Neural progenitor cell (in vitro differentiated cells): ENCODE data around the gene FGFRL1. TPM values are rescaled to one million over a fixed set of nuclear protein-coding genes. Genes with fewer than 3 reads are reported as not detected.

Experiments
- DNase-seq: peaks from one replicate; pipeline ENCODE4 v3.0.0-alpha.2; 2016; ENCODE audit warnings: low spot score
- H2AFZ ChIP-seq: fragments of 200-600 bp; sonication (generic); replicated peaks from 2 replicates; pipeline ENCODE4 v1.6.1; 2016; ENCODE audit warnings: antibody characterized with exemption
- H3F3A ChIP-seq: fragments of 200-600 bp; sonication (generic); 2 replicates; pipeline ENCODE4 v1.6.1; 2016; ENCODE audit warnings: antibody characterized with exemption, low read depth
- H3K27ac ChIP-seq: fragments of 200-600 bp; sonication (generic); 2 replicates; pipeline ENCODE4 v1.5.1; 2016; ENCODE audit warnings: mild to moderate bottlenecking
- H3K27me3 ChIP-seq: fragments of 200-600 bp; sonication (generic); 2 replicates; pipeline ENCODE4 v1.6.1; 2016; ENCODE audit warnings: mild to moderate bottlenecking, moderate library complexity
- H3K36me3 ChIP-seq: fragments of 200-600 bp; sonication (generic); 2 replicates; pipeline ENCODE4 v1.5.1; 2016
- H3K4me1 ChIP-seq: fragments of 200-600 bp; sonication (generic); 2 replicates; pipeline ENCODE4 v1.6.1; 2016; ENCODE audit warnings: mixed run types
- H3K4me2 ChIP-seq: fragments of 200-600 bp; sonication (generic); 2 replicates; pipeline ENCODE4 v1.6.1; 2016
- H3K4me3 ChIP-seq: fragments of 200-600 bp; sonication (generic); 2 replicates; pipeline ENCODE4 v1.5.1; 2016
- H3K79me2 ChIP-seq: fragments of 200-600 bp; sonication (generic); 2 replicates; pipeline ENCODE4 v1.6.1; 2016; ENCODE audit warnings: low read depth
- H3K9ac ChIP-seq: fragments of 200-600 bp; sonication (generic); 2 replicates; pipeline ENCODE4 v1.6.1; 2016
- H3K9me3 ChIP-seq: fragments of 200-600 bp; sonication (generic); 2 replicates; pipeline ENCODE4 v1.5.1; 2016; ENCODE audit warnings: low read depth
- H4K20me1 ChIP-seq: fragments of 200-600 bp; sonication (generic); 2 replicates; pipeline ENCODE4 v1.6.1; 2016; ENCODE audit warnings: low read depth
- H3K27ac Mint-ChIP-seq: 3 replicates; pipeline ENCODE4 v1.8.0; 2021; ENCODE audit warnings: mixed read lengths
- H3K27me3 Mint-ChIP-seq: 2 replicates; pipeline ENCODE4 v1.8.0; 2022; ENCODE audit warnings: low read depth, mild to moderate bottlenecking, inconsistent platforms, moderate library complexity, mixed read lengths; ENCODE audit not compliant: insufficient read depth
- H3K36me3 Mint-ChIP-seq: 3 replicates; pipeline ENCODE4 v1.8.0; 2021; ENCODE audit warnings: mixed read lengths
- H3K4me1 Mint-ChIP-seq: 3 replicates; pipeline ENCODE4 v1.8.0; 2021; ENCODE audit warnings: mixed read lengths
- H3K4me3 Mint-ChIP-seq: 3 replicates; pipeline ENCODE4 v1.8.0; 2021; ENCODE audit warnings: mild to moderate bottlenecking, moderate library complexity, mixed read lengths
- H3K9me3 Mint-ChIP-seq: 3 replicates; pipeline ENCODE4 v1.8.0; 2020; ENCODE audit warnings: mixed read lengths
- EZH2 ChIP-seq: fragments of 200-600 bp; sonication (generic); IDR thresholded peaks from 2 replicates; pipeline ENCODE4 v1.6.1; 2017; ENCODE audit warnings: antibody characterized with exemption, mild to moderate bottlenecking, moderate library complexity
- EZH2phosphoT487 ChIP-seq: fragments of 200-600 bp; sonication (generic); IDR thresholded peaks from 2 replicates; pipeline ENCODE4 v1.6.1; 2017; ENCODE audit warnings: antibody characterized with exemption
- total RNA-seq: library from RNA; depleted of rRNA; stranded (reverse); fragments of >200 nt; gene quantifications from 2 replicates; pipeline ENCODE4 v1.2.3, GENCODE V29; 2015; ENCODE audit warnings: low replicate concordance
- TF ChIP-seq, protein P1 (sequence below): fragments of 200-600 bp; sonication (generic); IDR thresholded peaks from 2 replicates; pipeline ENCODE4 v1.5.1; 2017; ENCODE audit warnings: antibody characterized with exemption, mild to moderate bottlenecking

Gene FGFRL1
- total RNA-seq, 1 donor from 2014 or later: 9.6 TPM

DNA sequence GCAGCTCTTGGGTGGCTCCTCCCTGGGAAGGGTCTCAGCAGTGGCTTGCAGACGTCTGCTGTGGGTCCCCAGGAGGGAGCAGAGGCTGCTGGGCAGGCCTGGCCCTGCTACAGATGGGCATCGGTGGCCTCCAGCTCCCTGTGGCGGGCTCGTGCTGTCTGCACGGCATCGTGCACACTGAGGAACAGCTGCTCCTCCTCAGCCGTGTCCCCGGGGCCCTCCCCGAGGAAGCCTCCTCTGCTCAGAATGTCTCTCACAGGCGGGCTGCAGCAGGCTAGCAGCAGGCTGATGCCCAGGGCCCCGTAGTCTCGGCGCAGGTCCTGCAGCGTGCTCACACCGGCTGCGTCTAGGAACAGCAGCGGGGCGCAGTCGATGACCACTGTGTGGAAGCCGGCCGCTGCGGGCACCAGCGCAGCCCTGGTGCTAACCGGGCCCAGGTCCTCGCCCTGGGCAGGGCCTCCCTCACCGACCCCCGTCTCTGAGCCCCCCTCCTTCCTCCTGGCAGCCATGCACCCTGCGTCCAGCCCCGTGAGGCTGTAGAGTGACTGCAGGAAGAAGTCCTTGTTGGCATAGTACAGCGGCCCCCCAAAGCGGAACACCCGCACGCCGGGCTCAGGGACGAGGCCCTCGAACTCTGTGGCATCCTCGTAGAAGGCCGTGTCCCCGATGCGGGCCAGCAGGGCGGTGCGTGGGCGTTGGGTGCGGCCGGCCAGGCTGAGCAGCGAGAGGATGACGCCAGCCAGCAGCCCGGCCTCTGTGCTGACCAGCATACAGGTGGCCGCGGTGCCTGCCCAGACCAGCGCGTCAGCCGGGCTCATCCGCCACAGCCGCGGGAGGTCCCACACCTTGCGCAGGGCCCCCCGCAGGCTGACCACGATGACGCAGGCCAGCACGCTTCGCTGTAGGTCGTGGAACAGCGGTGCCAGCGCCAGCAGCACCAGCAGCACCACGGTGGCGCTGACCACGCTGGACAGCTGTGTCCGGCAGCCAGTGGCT is 22.4 kb upstream of the FGFRL1 start:
- Mint-ChIP-seq H3K27me3 (peaks cover 17% of the 10 kb centered on the region), H3K9me3 (no peaks in the 10 kb centered on the region), H3K4me3 (no peak overlapping the region), H3K4me1 (peaks cover 13% of the 10 kb centered on the region), H3K27ac (no peak overlapping the region), H3K36me3 (no peaks in the 10 kb centered on the region)
- no peaks in the 10 kb centered on the region for H3K9me3 ChIP-seq
- no peak overlapping the region for H3K27ac ChIP-seq
- no peaks in the 10 kb centered on the region for H4K20me1 ChIP-seq
- no peak overlapping the region for H3K9ac ChIP-seq
- no peak overlapping the region for H3K4me2 ChIP-seq
- TF ChIP-seq, protein P1, sequence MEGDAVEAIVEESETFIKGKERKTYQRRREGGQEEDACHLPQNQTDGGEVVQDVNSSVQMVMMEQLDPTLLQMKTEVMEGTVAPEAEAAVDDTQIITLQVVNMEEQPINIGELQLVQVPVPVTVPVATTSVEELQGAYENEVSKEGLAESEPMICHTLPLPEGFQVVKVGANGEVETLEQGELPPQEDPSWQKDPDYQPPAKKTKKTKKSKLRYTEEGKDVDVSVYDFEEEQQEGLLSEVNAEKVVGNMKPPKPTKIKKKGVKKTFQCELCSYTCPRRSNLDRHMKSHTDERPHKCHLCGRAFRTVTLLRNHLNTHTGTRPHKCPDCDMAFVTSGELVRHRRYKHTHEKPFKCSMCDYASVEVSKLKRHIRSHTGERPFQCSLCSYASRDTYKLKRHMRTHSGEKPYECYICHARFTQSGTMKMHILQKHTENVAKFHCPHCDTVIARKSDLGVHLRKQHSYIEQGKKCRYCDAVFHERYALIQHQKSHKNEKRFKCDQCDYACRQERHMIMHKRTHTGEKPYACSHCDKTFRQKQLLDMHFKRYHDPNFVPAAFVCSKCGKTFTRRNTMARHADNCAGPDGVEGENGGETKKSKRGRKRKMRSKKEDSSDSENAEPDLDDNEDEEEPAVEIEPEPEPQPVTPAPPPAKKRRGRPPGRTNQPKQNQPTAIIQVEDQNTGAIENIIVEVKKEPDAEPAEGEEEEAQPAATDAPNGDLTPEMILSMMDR: no peak
- TF ChIP-seq EZH2phosphoT487 (no peak), EZH2 (no peak)
- H3K79me2 ChIP-seq: no peaks in the 10 kb centered on the region
- H2AFZ ChIP-seq: no peak overlapping the region
- H3K36me3 ChIP-seq: no peaks in the 10 kb centered on the region
- peaks cover 14% of the 10 kb centered on the region for H3K4me1 ChIP-seq
- H3K4me3 ChIP-seq: no peak overlapping the region
- no peak for DNase-seq
- H3F3A ChIP-seq: peaks cover 14% of the 10 kb centered on the region
- H3K27me3 ChIP-seq: peaks cover 34% of the 10 kb centered on the region

DNA sequence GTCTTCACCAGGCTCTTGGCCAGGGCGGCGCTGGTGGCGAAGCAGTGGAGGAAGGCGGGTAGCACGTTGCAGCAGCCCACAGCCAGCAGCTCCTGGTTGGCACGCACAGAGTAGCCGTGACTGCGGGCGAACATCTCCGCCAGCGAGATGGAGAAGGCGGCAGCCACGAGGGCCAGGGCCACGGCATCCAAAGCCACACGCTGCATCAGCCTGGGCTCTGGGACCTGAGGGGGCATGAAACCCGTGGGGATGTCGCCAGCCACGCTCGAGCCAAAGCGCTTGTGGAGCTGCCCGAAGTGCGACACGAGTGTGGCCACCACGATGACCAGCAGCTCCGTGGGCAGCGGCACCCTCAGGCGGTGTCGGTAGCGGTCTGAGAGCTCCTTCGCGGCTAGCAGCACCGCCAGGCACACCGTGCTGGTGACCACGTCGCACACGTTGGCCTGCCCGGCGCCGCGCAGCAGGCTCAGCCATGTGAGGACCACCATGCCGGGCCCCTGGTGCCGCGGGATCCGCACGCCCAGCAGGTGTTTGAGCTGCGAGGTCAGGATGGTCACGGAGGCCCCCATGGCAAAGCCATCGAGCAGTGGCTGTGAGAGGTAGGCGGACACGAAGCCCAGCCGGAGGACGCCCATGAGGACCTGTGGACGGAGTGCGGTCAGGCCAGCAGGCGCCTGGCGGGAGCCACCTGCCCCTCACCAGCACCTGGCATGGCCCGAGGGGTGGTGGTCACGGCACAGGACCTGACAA is 21.5 kb upstream of the FGFRL1 start:
- no peak overlapping the region for H3K9ac ChIP-seq
- H3K27me3 Mint-ChIP-seq: peaks cover 11% of the 10 kb centered on the region
- no peaks in the 10 kb centered on the region for H3K36me3 ChIP-seq
- H3K79me2 ChIP-seq: no peaks in the 10 kb centered on the region
- H3F3A ChIP-seq: peaks cover 8% of the 10 kb centered on the region
- peaks cover 12% of the 10 kb centered on the region for H3K4me1 ChIP-seq
- H3K36me3 Mint-ChIP-seq: no peaks in the 10 kb centered on the region
- H3K9me3 ChIP-seq: no peaks in the 10 kb centered on the region
- TF ChIP-seq, protein P1: no peak
- TF ChIP-seq EZH2: no peak
- TF ChIP-seq EZH2phosphoT487: no peak
- H3K27ac ChIP-seq: no peak overlapping the region
- H3K4me2 ChIP-seq: no peak overlapping the region
- H4K20me1 ChIP-seq: no peaks in the 10 kb centered on the region
- no peak for DNase-seq
- no peak overlapping the region for H2AFZ ChIP-seq
- H3K4me3 Mint-ChIP-seq: no peak overlapping the region
- H3K4me3 ChIP-seq: no peak overlapping the region
- H3K27ac Mint-ChIP-seq: no peak overlapping the region
- H3K9me3 Mint-ChIP-seq: no peaks in the 10 kb centered on the region
- H3K27me3 ChIP-seq: peaks cover 25% of the 10 kb centered on the region
- peaks cover 10% of the 10 kb centered on the region for H3K4me1 Mint-ChIP-seq

DNA sequence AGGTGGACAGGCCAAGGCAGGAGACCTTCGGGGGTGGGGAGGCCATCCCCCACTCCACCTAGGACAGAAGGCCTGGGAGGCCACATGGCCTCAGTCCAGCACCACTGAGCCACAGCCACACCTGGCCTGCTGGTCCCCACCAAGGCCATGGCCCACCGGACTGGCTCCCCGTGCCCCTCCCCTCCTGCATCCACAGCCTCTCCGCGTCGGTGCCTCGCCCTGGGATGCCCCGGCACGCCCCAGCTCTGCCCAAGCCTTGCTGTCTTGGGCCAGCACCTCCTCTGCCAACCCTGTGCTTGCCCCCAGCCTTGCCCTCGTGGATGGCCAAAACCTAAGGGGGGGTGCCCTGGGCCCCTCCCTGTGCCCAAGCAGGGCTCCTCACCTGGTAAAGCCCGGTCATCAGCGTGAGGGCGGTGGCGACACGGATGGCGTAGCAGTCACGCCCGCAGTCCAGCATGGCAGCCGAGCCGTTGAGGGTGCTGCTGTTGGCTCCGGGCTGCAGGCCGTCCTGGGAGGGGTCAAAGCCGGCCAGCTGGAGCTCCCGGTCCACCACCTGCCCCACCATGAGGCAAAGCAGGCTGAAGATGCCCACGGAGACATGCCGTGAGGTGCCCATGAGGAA is 20.6 kb upstream of the FGFRL1 start:
- Histone ChIP-seq H3K4me1 (peaks cover 5% of the 10 kb centered on the region), H3K9me3 (no peaks in the 10 kb centered on the region), H3K9ac (no peak overlapping the region), H3K4me2 (no peak overlapping the region), H3F3A (peaks cover 5% of the 10 kb centered on the region), H3K27me3 (peaks cover 25% of the 10 kb centered on the region), H2AFZ (no peak overlapping the region), H3K27ac (no peak overlapping the region), H3K4me3 (no peak overlapping the region), H4K20me1 (peaks cover under 1% of the 10 kb centered on the region), H3K79me2 (no peaks in the 10 kb centered on the region), H3K36me3 (no peaks in the 10 kb centered on the region)
- Mint-ChIP-seq H3K27me3 (peaks cover 10% of the 10 kb centered on the region), H3K27ac (no peak overlapping the region), H3K9me3 (no peaks in the 10 kb centered on the region), H3K36me3 (no peaks in the 10 kb centered on the region), H3K4me3 (no peak overlapping the region), H3K4me1 (peaks cover 5% of the 10 kb centered on the region)
- no peak for TF ChIP-seq EZH2phosphoT487
- TF ChIP-seq, protein P1: no peak
- no peak for TF ChIP-seq EZH2
- DNase-seq: no peak
